GM12892 (cell line): Measurements from ENCODE around the gene STEAP3.

ENCODE experiments used
- POLR2A ChIP-seq: IDR thresholded peaks from 2 replicates; pipeline ENCODE4 v1.6.1; 2011; ENCODE audit warnings: low read depth, low read length, control low read depth
- POLR2AphosphoS5 ChIP-seq: IDR thresholded peaks from 2 replicates; pipeline ENCODE4 v1.6.1; 2011; ENCODE audit warnings: low read depth, low read length, control low read depth
- TAF1 ChIP-seq: IDR thresholded peaks from 2 replicates; pipeline ENCODE4 v1.6.1; 2011; ENCODE audit warnings: low read depth, mild to moderate bottlenecking, control low read depth, low read length, borderline replicate concordance

GRCh38 chr2:119225105-119225865 lies 1.7 kb downstream of the STEAP3 start:
- TF ChIP-seq TAF1 (no peak), POLR2A (no peak), POLR2AphosphoS5 (no peak)
